HEK293 (cell line): ENCODE data around the gene UGGT1.

Source experiments
- CTCF ChIP-seq: fragments of 450-650 bp; formaldehyde crosslinking; IDR thresholded peaks from 2 replicates; pipeline ENCODE4 v1.5.1; 2016; ENCODE audit warnings: missing biosample characterization, missing genetic modification characterization
- MEIS1 ChIP-seq: sonication (generic); formaldehyde crosslinking; IDR thresholded peaks from 2 replicates; pipeline ENCODE4 v1.8.1; 2022; ENCODE audit warnings: missing genetic modification reagents, mild to moderate bottlenecking, borderline replicate concordance
- ZNF416 ChIP-seq: fragments of 450-650 bp; formaldehyde crosslinking; IDR thresholded peaks from 2 replicates; pipeline ENCODE4 v1.5.1; 2016; ENCODE audit warnings: missing biosample characterization, missing genetic modification characterization
- ZNF530 ChIP-seq: fragments of 450-650 bp; formaldehyde crosslinking; IDR thresholded peaks from 2 replicates; pipeline ENCODE4 v1.5.1; 2016; ENCODE audit warnings: low read depth, missing biosample characterization, missing genetic modification characterization
- ZNF629 ChIP-seq: fragments of 450-650 bp; formaldehyde crosslinking; IDR thresholded peaks from 2 replicates; pipeline ENCODE4 v1.5.1; 2017; ENCODE audit warnings: missing biosample characterization, missing genetic modification characterization
- TF ChIP-seq, protein P1 (sequence below): fragments of 450-650 bp; formaldehyde crosslinking; IDR thresholded peaks from 2 replicates; pipeline ENCODE4; 2016; ENCODE audit warnings: missing biosample characterization, missing genetic modification characterization
- TF ChIP-seq, protein P2 (sequence below): fragments of 450-650 bp; formaldehyde crosslinking; IDR thresholded peaks from 2 replicates; pipeline ENCODE4 v1.5.1; 2016; ENCODE audit warnings: missing biosample characterization, missing genetic modification characterization, low read depth

- TF ChIP-seq ZNF530 (tag by site-specific recombination), result no peak
- no peak for TF ChIP-seq CTCF (tag by site-specific recombination)
- TF ChIP-seq ZNF416 (tag by site-specific recombination), result no peak
- TF ChIP-seq, protein P1, sequence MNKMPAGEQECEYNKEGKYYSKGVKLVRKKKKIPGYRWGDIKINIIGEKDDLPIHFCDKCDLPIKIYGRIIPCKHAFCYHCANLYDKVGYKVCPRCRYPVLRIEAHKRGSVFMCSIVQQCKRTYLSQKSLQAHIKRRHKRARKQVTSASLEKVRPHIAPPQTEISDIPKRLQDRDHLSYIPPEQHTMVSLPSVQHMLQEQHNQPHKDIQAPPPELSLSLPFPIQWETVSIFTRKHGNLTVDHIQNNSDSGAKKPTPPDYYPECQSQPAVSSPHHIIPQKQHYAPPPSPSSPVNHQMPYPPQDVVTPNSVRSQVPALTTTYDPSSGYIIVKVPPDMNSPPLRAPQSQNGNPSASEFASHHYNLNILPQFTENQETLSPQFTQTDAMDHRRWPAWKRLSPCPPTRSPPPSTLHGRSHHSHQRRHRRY, result no peak
- no peak for TF ChIP-seq MEIS1 (CRISPR knock-in tag)
- TF ChIP-seq, protein P2, sequence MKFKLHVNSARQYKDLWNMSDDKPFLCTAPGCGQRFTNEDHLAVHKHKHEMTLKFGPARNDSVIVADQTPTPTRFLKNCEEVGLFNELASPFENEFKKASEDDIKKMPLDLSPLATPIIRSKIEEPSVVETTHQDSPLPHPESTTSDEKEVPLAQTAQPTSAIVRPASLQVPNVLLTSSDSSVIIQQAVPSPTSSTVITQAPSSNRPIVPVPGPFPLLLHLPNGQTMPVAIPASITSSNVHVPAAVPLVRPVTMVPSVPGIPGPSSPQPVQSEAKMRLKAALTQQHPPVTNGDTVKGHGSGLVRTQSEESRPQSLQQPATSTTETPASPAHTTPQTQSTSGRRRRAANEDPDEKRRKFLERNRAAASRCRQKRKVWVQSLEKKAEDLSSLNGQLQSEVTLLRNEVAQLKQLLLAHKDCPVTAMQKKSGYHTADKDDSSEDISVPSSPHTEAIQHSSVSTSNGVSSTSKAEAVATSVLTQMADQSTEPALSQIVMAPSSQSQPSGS (tag by site-specific recombination), result no peak
- TF ChIP-seq ZNF629 (tag by site-specific recombination), result no peak
Observed at GRCh38 chr2:128166746-128167353, 75.8 kb downstream of the UGGT1 start.
